Aortic smooth muscle cell (primary cell): Measurements from ENCODE around the gene KRTAP21-3. TPM values are rescaled to one million over a fixed set of nuclear protein-coding genes. Genes with fewer than 3 reads are reported as not detected.

Source experiments
- total RNA-seq: library from RNA; depleted of rRNA; stranded (reverse); fragments of >200 nt; gene quantifications from 2 replicates; pipeline ENCODE4 v1.2.3, GENCODE V29; 2014

The KRTAP21-3 gene
- not detected in 2 replicates for total RNA-seq

GRCh38 chr21:30718239-30718909 is at the start of gene KRTAP21-3:
Gene KRTAP21-3 (minus strand): TSS chr21:30718777. CDS start chr21:30718759, 18 bp downstream.

DNA sequence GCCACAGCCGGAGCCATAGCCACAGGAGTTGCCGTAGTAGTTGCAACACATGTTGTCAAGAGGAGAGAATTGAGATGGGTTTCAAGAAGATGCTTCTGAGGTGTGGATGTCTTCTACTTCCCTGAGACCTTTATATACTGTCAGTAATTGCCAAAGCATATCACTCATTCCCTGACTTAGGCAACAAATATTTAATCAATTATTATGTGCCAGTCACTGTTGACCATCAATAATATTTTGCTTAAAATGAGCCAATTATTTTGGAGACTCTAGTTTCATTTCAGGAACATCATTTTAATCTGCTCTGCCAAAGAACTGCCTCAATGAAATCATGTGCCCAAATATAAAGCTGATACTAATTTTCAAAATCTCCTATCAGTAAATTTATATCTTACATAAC is 36.8 kb upstream of the KRTAP21-3 start, which contains the start of gene KRTAP21-1:
KRTAP21-1 (minus strand) TSS at position 101 of the 400 bp plus-strand sequence; CDS start at position 51, 50 bp downstream.

DNA sequence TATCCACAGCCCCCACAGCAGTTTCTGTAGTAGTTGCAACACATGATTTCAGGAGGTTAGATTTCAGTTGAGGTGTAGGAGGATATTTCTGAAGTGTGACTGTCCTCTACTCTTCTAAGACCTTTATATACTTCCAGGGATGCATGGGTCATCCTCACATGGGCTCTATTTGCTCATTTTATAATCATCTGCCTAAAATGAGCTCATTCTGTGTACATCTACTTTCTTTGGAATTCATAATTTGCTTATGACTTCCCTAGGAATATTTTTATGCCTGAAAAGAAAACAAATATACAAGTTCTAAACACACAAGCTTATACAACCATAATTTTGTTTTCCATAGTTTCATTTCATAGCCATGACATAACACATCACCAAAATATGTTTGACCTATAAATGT is 28.6 kb upstream of the KRTAP21-3 start, which contains the start of gene KRTAP21-2:
KRTAP21-2 (minus strand) TSS at position 101 of the 400 bp plus-strand sequence; CDS start at position 44, 57 bp downstream.

Other genes with a start within 250 kb of the KRTAP21-3 start
- gene KRTAP19-1, start 238.4 kb downstream of the KRTAP21-3 start, total RNA-seq = not detected in 2 replicates
- not detected in 2 replicates for gene KRTAP19-2, start 231.3 kb downstream of the KRTAP21-3 start, total RNA-seq
- gene KRTAP19-3, start 226.8 kb downstream of the KRTAP21-3 start, total RNA-seq = not detected in 2 replicates
- not detected in 2 replicates for gene KRTAP19-4, start 221.6 kb downstream of the KRTAP21-3 start, total RNA-seq
- not detected in 2 replicates for gene KRTAP19-5, start 216.6 kb downstream of the KRTAP21-3 start, total RNA-seq
- not detected in 2 replicates for gene KRTAP19-6, start 176.9 kb downstream of the KRTAP21-3 start, total RNA-seq
- not detected in 2 replicates for gene KRTAP19-7, start 157.5 kb downstream of the KRTAP21-3 start, total RNA-seq
- gene KRTAP22-2, start 128.4 kb downstream of the KRTAP21-3 start, total RNA-seq = not detected in 2 replicates
- gene KRTAP6-3, start 126.3 kb downstream of the KRTAP21-3 start, total RNA-seq = not detected in 2 replicates
- not detected in 2 replicates for gene KRTAP6-2, start 119.9 kb downstream of the KRTAP21-3 start, total RNA-seq
- gene KRTAP22-1, start 117.7 kb downstream of the KRTAP21-3 start, total RNA-seq = not detected in 2 replicates
- gene KRTAP6-1, start 104.8 kb downstream of the KRTAP21-3 start, total RNA-seq = not detected in 2 replicates
- gene KRTAP20-1, start 102.4 kb downstream of the KRTAP21-3 start, total RNA-seq = not detected in 2 replicates
- gene KRTAP20-4, start 98.2 kb downstream of the KRTAP21-3 start, total RNA-seq = not detected in 2 replicates
- gene KRTAP20-2, start 83.6 kb downstream of the KRTAP21-3 start, total RNA-seq = not detected in 2 replicates
- gene KRTAP20-3, start 75.9 kb downstream of the KRTAP21-3 start, total RNA-seq = not detected in 2 replicates
- not detected in 2 replicates for gene KRTAP21-2, start 28.5 kb upstream of the KRTAP21-3 start, total RNA-seq
- gene KRTAP21-1, start 36.7 kb upstream of the KRTAP21-3 start, total RNA-seq = not detected in 2 replicates
- gene KRTAP8-1, start 94.5 kb upstream of the KRTAP21-3 start, total RNA-seq = not detected in 2 replicates
- not detected in 2 replicates for gene KRTAP7-1, start 111.0 kb upstream of the KRTAP21-3 start, total RNA-seq
- not detected in 2 replicates for gene KRTAP11-1, start 162.8 kb upstream of the KRTAP21-3 start, total RNA-seq